GM15510 (cell line): Measurements from ENCODE around the gene SRBD1.

Source experiments
- POLR2A ChIP-seq: IDR thresholded peaks from 3 replicates; pipeline ENCODE4 v1.6.1; 2011; ENCODE audit warnings: borderline replicate concordance; ENCODE audit not compliant: insufficient read length; ENCODE audit errors: extremely low read depth

Gene SRBD1

GRCh38 chr2:45616658-45617411, 5.8 kb upstream of the SRBD1 start:
- no peak for TF ChIP-seq POLR2A

DNA sequence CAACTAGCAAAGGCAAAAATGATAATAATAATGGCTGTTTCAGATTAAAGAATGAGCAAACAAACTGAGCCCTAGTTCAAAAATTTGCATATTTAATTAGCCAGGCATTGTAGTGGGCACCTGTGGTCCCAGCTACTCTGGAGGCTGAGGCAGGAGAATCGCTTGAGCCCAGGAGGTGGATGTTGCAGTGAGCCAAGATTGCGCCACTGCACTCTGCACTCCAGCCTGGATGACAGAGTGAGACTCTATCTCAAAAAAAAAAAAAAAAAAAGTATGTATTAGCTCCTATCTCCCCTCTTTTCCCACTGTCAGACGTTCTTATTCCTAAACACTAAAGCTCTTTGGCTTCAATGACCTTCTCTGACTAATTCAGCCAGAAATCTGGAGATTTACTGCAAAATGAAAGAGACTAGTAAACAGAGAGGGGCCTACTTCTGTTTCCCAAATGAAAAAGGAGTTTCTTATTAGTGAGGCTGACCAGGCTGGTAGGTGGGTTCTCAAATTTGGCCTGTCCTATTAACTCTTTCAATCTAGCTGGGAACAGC, 3.9 kb upstream of the SRBD1 start:
- TF ChIP-seq POLR2A: no peak

DNA sequence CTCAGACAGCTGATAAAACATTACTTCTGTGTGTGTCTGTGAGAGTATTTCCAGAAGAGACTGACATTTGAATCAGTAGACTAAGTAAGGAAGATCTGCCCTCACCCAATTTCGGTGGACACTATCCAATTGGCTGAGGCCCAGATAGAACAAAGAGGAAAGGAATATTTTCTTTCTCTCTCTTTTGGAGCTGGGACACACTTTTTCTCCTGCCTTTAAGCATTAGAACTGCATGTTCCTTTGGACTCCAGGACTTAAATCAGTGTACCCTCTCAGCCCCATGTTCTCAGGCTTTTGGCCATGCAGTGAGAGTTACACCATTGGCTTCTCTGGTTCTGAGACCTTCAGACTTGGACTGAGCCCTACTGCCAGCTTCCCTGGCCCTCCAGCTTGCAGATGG, 3.3 kb upstream of the SRBD1 start:
- TF ChIP-seq POLR2A: no peak

DNA sequence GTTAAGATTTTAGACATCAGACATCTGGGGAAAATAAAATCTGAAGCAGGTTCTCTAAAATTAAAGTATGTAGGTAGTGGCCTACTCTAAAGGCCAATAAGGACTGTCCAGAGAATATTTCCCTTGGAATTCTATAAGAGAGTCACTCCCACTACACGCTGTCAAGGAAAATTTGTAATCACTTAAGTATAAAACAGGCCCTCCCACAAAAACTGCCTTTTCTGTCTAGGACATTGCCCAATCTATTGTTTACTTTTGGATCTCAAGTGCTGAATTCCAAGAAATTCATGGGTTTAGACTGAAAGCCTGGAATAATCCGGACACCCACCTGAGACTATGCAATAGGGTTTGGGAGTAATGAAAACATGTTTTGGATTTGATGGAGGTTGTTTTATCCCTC, 1.7 kb upstream of the SRBD1 start:
- TF ChIP-seq POLR2A: no peak

- no peak for TF ChIP-seq POLR2A
Measured at GRCh38 chr2:45612285-45612684, 1.2 kb upstream of the SRBD1 start.

DNA sequence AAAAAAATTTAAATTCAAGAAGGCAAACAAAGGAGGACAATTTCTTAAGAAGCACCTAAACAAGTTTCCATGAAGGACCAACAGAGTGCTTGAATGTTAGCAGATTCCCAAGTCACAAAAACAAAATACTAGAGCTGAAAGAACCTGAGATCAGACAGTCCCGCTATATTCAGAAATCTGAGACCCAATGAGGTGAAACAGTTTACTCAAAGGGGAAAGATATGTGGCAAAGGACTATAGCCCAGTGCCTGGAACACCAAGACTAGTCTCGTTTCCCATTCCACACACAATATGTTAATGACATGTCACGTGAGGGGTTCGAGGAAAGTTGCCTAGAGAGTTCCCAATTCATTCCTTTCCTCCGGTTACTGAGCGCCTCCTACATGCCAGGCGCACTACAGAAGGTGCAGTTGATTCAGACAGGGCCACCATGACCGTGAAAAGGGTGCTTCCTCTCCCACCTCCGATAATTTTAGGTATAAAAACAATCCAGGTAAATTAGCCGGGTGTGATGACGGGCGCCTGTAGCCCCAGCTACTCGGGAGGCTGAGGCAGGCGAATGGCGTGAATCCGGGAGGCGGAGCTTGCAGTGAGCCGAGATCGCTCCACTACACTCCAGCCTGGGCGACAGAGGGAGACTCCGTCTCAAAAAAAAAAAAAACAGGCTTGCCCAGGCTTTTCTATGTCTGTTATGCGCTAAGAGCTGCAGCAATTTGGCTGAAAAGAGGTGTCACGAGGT, 617 bp downstream of the SRBD1 start:
- TF ChIP-seq POLR2A: no peak

DNA sequence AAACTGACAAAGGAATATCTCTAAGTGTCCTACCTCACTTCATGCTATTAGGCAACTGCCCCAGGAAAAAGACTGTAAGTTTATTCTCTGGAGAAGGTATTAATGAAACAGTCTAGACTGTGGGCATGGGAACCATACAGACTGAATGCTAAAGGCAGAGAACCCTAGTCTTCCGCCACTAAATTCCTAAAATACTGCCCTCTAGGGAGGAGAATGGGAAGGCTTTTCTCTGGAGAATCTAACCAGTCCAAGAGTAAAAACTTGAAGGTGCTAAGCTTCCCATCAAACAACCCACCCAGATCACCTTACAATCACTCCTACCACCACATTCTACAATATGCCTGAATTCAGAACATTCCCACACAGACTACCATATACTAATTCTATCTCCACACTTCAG, 3.4 kb downstream of the SRBD1 start:
- TF ChIP-seq POLR2A: no peak

- no peak for TF ChIP-seq POLR2A
Measured at GRCh38 chr2:45606796-45607195, 4.3 kb downstream of the SRBD1 start.

GRCh38 chr2:45605116-45605515, 6.0 kb downstream of the SRBD1 start:
- no peak for TF ChIP-seq POLR2A

GRCh38 chr2:45602624-45603023, 8.4 kb downstream of the SRBD1 start:
- no peak for TF ChIP-seq POLR2A

GRCh38 chr2:45598545-45598944, 12.5 kb downstream of the SRBD1 start:
- no peak for TF ChIP-seq POLR2A

DNA sequence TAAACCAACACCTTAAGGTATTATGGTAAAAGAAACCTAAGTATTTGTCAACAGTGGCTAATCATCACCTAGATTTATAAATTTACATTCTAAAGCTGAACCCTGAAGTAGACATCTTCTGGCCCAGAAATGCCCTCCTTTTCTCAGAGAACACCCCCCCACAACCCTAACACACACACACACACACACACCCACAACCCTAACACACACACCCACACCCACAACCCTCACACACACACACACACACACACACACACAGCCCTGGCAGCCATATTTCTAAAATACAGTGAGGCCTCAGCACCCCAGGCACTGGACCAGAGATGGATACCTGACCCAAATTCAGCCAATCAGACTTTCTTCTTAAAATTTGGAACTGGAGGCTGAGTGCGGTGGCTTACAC, 14.3 kb downstream of the SRBD1 start:
- no peak for TF ChIP-seq POLR2A

DNA sequence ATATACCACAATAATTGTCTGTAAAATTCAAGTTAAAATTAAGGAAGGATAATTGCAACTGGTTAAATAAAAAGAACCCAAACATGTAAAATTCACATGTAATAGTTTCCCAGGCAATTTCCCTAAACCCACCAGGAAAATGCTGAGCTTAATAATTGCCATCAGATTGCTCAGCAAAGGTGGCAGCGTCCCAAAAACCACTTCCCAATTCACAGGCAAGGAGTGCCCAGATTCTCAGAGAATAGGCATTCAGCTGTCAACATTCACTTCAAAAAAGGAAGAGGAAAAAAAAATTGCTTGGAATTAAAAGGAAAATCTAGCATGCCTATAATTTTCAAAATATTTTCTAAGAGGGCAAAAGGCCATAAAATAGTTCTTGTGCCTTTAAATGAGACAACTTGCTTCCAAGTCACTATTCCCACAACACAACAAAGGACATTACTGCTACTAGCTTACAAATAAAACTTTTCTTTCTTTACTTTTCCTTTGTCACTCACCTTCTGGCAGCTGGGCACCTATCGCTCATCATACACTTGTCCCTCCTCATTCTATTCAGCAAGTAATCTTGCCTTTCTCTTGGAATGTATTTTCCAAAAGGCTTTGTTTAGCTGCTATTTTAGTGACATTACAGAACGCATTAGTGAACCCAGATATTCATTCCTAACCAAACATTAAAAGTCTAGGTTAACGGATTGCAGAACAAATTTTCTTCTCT, 15.2 kb downstream of the SRBD1 start:
- no peak for TF ChIP-seq POLR2A

- TF ChIP-seq POLR2A: no peak
Measured at GRCh38 chr2:45591073-45591472, 20.0 kb downstream of the SRBD1 start.

DNA sequence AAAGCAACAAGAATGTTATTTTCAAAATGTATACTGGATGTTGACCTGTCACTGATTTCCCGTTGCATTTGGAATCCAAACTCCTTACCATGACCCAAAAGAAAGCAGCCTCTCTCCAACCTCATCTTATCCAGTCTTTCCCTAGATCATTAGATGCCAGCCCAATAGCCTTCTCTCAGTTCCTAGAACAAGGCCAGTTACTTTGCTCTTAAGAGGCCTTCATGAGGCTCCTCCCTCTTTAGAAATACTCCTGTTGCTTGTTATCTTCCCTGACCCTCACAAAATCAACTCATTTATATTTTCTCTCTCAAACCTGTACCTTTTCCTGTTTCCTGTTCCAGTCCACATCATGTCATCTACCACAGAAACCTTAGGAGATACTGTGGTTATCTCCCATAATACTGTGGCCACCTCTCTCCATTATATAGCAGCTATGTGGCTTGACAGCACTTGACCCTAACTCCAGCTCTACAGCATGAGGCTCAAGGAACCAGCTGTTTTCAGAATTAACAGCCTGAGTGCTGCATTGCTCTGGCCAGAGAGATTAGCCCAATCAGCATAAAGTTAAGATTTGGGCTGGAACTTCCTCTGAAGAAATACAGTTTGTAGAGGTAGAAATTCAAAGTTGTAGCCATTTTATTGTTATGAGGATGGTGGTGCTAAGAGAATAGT, 22.8 kb downstream of the SRBD1 start:
- TF ChIP-seq POLR2A: no peak

- TF ChIP-seq POLR2A: no peak
Measured at GRCh38 chr2:45586600-45586999, 24.5 kb downstream of the SRBD1 start.
